RPMI8226 (cell line): ENCODE measurements around the gene TULP4.

Experiments
- DNase-seq: peaks from one replicate; pipeline ENCODE4 v3.0.0-alpha.2; 2015

Gene TULP4, protein sequence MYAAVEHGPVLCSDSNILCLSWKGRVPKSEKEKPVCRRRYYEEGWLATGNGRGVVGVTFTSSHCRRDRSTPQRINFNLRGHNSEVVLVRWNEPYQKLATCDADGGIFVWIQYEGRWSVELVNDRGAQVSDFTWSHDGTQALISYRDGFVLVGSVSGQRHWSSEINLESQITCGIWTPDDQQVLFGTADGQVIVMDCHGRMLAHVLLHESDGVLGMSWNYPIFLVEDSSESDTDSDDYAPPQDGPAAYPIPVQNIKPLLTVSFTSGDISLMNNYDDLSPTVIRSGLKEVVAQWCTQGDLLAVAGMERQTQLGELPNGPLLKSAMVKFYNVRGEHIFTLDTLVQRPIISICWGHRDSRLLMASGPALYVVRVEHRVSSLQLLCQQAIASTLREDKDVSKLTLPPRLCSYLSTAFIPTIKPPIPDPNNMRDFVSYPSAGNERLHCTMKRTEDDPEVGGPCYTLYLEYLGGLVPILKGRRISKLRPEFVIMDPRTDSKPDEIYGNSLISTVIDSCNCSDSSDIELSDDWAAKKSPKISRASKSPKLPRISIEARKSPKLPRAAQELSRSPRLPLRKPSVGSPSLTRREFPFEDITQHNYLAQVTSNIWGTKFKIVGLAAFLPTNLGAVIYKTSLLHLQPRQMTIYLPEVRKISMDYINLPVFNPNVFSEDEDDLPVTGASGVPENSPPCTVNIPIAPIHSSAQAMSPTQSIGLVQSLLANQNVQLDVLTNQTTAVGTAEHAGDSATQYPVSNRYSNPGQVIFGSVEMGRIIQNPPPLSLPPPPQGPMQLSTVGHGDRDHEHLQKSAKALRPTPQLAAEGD (N-terminal part only)

DNA sequence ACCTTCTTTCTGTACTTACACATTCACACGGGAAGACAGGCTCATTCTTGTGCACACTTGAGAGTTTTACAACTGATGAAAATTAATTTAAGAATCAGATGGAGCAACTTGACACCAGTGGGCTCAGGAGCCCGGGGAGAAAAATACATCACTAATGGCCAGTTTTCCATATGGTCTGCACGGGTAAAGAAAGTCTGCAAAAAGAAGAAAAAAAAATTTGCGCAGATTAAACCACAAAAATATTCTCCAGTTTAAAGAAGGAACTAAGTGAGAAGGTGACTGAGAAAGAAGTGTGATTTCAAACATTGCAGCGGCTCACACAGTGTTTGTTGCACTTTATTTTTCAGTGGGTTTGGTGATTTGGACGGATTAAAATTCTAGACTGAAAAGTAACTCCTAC is at the start of gene TULP4:
TSS of gene TULP4 (plus strand) at position 301 of the 400 bp plus-strand sequence. CDS start 1,552 bp downstream, outside the sequence.
- no peak for DNase-seq

DNA sequence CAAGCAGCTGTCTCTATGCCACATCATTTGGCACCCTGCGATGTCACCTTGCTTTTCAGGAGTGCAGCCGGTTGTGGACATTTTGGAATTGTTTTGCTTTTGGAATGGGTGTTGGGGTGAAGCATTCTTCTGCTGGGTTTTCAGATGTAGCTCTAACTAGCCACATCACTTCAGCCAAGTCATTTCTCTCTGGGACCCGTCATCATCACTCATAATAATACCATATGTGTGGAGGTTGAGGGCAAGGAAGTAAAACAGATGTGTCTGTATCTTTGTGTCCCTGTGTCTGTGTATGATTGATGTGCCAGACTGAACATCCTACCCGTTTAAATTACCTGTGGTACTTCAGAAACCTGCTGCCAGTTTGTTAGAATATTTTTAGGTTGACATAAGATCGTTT is 49.5 kb upstream of the TULP4 start:
- DNase-seq: no peak

DNA sequence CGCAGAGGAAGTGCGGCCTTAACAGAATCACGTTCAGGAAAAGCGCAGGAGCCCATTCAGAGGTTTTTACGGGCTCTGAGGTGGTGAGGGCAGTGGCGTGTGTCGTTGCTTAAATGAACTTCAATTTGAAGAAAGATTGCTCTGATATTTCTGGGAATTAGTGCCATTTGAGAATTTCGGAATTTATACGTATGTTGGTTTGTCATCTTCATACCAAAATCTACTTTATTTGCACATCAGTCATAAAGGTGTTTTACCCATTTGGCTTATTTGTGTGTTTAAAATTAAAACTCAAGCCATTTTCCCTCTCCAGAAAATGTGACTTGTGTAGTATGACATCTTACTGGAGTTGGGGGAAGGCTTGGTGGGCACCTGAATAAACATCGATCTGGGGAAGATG is 48.1 kb upstream of the TULP4 start:
- DNase-seq: no peak

DNA sequence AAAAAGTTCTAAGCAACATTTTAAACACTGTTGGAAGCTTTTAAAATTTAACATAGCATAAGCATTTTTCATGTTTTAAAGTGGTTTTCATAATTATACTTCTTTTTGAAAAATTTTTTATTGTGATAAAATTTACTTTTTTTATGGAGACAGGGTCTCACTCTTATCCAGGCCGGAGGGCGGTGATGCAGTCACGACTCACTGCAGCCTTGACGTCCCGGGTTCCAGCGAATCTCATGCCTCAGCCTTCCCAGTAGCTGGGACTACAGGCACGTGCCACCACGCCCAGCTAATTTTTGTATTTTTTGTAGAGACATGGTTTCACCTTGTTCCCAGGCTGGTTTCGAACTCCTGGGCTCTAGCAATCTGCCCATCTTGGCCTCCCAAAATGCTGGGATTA is 46.1 kb upstream of the TULP4 start:
- DNase-seq: no peak

DNA sequence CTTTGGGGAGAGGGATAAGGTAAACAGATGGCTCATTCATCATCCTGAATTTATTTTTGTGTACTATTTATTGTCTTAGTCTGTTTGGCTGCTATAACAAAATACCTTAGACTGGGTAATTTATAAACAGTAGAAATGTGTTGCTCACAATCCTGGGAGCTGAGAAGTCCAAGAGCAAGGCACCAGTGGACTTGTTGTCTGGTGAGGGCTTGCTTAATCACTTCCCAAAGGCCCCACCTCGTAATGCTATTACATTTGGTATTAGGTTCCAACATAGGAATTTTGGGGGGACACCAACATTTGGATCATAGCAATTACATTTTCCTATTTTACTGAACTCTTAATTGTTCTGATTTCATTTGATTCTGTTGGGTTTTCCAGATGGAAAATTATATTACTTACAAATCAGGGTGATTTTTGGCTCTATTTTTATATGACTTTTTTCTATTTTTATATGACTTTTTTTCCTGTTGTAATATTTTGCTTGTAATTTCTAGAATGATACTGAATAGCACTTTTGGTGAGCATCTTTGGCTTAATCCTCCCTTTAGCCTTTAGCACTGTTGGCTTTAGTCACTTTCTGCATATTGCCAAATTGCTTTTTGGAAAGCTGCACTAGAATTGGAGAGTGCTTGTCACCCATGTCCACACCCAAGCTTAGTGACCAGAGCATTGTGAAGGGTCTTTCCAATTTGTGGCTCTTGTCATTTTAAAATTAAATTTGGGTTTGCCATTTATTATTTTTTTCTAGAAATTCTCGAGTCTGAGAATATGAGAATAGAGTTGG is 43.7 kb upstream of the TULP4 start:
- DNase-seq: no peak

DNA sequence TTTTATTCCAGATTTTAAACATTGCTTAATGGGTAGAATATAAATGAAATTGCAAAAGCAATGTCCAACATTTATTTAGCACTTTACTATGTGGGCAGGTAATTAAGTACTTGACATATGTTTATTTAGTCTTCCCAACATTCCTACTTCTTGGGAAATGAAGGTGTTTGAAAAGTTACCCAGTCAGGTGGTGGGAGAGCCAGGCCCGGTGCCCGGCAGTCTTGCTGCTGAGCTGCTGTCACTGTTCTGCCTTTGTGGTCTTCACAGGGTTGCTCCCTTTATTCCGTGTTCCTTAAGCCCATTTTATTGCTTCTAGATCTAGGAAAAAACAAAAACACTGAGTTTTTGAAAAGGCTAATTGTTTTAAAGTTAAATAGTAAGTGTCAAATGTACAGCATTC is 42.6 kb upstream of the TULP4 start:
- no peak for DNase-seq

DNA sequence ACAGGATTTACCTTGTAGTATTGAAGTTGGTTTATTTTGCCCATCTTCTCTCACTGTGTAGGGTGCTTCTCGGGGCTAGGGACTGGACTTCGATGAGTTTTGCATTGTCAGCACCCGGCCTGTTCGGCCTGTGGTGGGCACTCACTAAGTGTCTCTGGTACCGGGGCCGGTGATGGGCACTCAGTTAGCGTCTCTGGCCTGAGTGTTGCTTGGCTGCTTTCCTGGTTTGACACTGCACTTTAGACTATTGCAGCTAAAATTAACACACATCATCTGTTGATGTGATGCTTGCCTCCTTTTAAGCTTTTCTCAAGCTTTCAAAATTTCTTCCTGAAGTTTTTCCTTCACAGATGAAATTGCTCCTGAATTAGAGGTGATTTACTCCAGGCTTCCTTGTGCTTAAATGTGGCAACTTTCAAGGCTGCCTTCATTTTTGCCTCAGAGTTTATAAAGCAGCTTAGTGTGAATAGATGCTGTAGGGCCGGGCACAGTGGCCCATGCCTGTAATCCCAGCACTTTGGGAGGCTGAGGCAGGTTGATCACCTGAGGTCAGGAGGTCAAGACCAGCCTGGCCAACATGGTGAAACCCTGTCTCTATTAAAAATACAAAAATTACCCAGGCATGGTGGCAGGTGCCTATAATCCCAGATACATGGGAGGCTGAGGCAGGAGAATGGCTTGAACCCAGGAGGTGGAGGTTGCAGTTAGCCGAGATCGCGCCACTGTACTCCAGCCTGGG is 41.7 kb upstream of the TULP4 start:
- DNase-seq: no peak

DNA sequence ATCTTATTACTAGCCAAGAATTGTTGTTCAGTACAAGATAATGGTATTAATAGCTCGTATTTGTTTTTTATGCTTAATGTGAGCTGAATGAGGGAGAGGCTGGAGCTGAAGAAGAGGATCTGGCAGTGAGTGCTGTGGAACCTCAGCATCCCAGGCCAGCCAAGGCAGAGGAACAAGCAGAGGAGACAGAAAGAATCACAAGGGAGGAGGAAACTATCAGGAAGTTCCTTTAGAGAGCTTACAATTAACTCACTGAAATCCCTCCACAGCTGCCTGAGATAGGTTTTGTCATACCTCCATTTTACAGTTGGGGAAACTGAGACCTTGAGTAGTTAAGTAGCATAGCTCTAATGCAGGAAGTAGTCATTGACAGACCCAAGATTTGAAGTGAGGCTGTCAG is 39.9 kb upstream of the TULP4 start:
- DNase-seq: no peak

DNA sequence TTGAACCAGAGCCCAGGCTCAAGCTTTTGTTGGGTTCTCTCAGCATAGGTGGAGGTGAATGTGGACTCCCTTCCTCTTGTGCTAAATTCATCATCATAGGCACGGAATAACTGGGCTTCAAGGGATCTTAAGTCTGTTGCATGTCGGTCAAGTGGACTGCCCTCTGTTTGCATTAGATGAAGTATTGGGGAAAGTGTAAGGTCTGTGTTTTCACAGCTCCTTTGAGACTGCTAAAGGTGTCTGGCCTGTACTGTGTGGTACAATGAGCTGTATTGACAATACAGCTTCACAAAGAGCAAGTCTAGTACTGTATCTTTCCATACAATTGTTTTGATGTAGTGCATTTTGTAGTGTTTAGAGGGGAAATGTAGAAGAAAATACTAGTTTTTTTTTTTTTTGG is 34.3 kb upstream of the TULP4 start:
- DNase-seq: no peak

DNA sequence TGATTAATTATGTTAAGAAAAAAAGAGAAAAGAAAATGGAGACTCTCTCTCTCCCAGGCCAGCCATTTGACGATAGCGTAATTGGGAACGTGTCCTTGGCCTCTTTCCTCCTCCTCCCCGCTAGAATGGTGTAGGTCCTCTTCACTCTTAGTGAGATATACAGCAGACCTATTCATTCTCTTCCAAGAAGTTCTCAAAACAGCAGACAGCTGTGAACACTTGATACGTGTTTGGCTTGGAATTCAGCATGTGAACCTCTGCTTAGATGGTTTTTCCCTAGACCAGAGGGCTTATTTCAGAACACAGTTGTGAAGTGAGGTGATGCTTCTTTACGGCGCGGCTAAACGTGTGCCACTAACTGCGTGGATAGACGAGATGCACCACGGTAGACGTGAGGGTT is 32.6 kb upstream of the TULP4 start:
- no peak for DNase-seq

DNA sequence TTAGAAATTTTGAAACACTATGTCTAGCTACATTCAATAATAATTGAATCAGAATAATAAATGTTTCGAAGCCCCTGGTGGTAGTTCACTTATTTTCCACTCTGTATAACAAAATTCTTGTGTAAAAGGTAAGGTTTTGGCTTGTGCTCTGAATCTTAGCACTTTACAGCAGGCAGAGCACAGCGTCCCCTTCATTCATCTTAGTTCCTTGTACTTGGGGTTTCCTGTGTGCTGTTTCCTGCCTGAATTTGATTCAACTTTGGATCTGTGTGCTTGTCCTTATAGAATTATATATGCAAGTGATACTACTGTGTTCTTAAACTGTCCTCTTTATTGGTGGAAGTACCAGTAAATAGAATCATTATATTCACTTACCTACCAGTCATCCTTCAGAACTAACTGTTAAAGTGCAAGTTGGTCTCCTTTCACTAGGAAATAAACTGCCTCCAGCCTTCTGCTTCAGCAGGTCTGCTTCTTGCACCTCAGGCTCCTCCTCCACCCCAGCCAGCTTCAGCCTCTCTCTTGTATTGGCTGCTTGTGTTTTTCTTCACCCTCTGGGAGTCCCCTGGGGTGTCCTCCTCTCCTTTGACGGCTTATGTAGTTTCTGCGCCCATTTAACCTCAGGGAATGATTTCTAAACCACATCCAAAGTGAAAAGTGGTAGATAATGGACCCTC is 28.8 kb upstream of the TULP4 start:
- DNase-seq: peak; percentile 81

DNA sequence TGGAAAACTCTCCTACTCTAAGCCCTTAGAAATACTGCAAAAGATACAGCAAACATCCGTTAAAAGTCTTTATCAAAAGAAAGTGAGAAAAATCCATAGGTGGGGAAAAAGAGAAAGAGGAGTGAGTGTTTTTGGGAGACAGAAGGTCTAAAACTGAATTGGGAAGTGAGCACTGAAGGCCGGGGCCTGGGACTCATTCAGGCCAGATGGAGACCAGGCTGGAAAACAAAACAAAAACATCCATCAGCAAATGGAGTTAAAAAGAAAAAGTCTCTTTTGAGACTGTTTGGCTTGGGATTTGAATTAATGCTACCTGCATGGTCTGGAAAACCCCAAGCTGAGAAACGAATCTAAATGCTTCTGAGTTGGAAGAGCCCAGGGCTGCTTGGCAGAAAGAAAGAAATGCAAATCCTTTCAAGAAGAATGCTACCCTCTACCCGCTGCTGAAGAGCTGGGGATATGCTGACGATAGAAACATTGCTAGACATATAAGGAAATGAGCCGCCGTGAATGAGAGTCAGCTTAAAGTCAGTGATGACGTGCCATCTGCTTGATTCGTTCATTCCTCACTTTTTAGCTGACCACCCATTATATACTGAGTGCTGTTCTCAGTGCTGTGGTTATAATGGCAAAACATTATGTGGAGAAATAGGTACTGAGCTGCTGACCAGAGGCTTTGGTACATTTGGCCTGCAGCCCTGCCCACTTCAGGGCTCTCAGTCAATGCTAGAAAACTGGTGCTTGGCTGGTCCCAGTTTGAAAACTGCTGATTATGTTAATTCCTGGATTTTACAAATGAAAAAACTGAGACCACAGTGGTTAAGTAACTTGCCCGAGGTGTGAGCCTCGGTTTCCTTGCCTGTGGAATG is 28.0 kb upstream of the TULP4 start:
- peak; percentile 94 for DNase-seq

DNA sequence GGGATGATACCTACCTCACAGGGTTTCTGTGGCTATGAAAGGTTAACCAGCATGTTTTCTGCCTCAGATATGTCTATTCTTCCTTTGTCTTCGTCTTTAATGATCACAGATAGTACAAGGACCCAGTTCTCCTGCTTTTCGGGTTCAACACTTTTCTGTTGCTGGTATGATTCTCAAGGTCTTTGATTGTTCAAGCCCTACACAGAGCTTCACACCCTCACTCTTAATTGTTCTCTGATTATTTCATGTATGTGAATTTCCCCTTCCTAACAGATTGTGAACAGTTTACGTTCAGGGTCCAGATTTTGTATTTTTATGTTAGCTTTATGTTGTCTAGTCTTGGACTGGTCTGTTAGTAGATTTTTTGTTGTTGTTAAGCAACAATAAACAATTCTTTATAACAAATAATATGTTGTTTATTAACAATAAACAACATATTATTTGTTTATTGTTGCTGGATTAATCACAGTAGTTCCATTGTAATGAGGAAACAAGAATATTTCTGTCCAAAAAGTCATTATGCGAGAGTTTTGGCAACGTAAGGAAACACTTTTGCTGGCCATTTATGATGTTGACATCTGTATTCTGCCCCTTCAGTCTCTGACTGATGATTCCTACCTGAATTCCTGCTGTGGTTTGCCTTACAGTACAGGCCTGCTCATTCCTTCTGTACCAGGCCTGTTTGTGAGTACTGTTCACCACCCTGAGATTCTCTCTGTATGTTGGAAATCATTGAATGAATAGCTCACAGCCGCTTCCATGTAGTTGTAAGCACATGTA is 27.2 kb upstream of the TULP4 start:
- no peak for DNase-seq

DNA sequence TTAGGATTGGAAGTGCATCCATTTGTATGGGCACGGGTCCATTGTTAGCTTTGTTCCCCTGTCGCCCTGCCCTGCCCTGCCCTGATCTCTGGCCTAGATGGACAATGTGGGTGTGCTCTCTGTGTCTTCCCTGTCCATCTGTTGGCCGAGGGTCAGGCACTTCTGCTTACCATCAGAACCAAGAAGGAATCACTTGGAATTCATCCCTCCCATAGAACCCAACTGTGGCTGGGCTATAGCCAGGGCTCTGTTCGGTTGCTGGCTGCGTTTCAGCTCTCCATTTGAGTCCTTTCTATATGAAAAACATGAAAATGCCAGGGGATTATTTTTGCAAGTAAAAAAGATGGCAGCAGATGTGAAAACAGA is 26.6 kb upstream of the TULP4 start:
- DNase-seq: no peak

DNA sequence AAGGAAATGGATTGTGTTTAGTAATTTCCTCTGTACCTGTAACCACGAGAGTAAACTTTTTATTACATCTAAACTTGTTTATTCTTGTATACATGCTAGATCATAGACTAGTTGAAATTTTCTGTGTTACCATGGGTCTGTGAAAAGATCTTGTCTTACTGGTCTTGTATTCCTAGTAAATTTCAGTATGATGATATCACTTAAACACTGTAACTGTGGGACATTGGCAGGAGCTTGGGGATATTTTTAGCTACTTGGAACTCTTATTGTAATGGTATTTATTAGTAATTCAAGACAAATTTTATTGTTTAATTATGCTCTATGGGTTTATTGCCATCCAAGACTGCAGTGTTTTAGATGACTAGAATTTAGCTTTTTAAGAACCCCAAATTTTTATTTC is 25.9 kb upstream of the TULP4 start:
- no peak for DNase-seq

DNA sequence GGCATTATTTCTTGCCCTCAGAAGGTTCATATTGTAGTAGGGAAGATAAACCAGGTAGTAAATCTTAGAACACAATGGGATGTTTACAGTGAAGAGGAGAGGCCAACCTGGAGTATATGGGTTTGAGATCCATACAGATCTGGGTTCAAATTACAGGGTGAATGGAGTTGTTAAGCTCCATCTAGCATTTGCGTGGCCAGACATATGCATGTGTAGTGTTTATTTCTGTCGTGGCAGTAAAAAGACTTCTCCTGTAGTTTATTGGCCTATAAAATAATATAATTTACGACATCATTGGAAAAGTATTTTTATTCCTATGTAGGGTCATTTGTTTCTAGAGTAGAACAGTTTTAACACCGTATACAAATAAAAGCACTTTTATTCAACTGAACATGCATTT is 25.2 kb upstream of the TULP4 start:
- no peak for DNase-seq

DNA sequence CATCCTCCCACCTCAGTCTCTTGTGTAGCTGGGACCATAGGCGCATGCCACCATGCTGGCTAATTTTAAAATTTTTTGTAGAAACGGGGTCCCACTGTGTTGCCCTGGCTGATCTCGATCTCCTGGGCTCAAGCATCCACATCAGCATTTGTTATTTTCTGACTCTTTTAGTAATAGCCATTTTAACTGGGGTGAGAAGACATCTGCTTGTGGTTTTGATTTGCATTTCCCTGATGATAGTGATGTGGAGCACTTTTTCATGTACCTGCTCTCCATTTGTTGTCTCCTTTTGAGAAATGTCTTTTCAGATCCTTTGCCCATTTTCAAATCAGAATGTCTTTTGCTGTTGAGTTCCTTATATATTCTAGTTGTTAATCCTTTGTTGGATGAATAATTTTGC is 22.2 kb upstream of the TULP4 start:
- peak; percentile 53 for DNase-seq

DNA sequence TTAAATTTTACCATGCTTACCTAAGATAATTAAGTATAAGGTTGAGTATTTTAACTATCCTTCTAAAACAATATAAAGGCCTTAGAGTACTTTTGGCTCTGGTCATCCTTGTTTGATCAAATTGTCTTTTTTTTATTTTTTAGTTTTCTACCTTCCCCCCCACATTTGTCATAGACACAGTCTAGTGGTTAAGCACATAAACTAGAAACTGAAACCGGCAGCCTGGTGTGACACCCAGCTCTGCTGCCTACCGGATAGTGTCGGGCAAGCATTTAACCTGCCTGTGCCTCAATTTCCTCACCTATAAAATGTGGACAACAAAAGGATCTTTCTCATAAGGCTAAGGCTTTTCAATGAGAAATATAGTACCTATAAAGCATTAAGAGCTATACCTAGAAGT is 21.6 kb upstream of the TULP4 start:
- DNase-seq: peak; percentile 86

DNA sequence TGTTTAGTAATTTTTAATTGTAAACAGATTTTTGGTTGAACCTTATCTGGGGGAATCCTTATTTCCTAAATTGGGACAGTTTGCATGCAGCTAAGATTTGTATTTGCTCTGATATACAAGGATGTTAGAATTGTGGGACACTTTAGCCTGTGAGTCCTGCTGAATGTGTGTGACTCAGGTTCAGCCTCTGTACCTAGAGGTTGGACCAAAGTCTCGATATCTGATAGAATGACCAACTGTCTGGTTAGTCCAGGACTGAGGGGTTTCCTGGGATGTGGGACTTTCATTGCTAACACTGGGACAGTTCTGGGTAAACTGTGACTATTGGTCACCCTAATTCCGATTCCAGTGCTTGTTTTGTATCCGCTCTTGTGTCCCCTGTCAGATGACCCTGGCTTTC is 20.2 kb upstream of the TULP4 start:
- DNase-seq: no peak

DNA sequence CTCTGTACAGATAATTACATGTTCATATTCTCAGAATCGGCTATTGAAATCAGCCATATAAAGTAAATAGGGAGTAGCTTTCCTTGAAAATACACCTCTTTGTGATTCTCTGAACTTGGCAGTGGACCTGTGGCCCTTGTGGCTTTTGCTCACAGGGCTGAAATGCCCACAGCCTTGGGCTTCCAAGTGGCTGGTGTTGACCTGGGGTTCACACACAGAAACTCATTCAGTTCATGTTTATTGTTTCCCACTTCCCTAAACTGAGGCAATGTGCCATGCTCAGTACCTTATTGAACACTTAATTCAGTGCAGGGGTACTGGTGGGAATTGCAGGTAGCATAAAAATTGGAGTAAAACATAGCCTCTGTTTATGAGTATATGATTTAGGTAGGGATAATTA is 19.1 kb upstream of the TULP4 start:
- peak; percentile 69 for DNase-seq
